K562 (cell line): ENCODE results near the gene SMARCC1. TPM values are rescaled to one million over a fixed set of nuclear protein-coding genes. Genes with fewer than 3 reads are reported as not detected.

Source experiments
- ATAC-seq: fragments of 200-7000 bp; cut with Tn5 transposase; 3 replicates; pipeline ENCODE4 v1.9.1; 2020; ENCODE audit warnings: moderate library complexity
- BruUV-seq: library from RNA; stranded (reverse); fragments of 400-500 nt; replicated peaks from 2 replicates; lab custom pipeline; 2021; lab: Mats Ljungman, UMichigan
- CTCF ChIA-PET: fragments of 300-600 bp; formaldehyde crosslinking; extraction: SDS; loops from one replicate; lab custom pipeline; 2021; ENCODE audit warnings: low intra/inter-chr PET ratio; lab: Yijun Ruan, JAX
- POLR2A ChIA-PET: fragments of 300-600, 350-650 bp; sonication (Branson Sonifier 250); formaldehyde crosslinking; extraction: SDS; loops from one replicate; lab custom pipeline; 2021; ENCODE audit warnings: antibody characterized with exemption, inconsistent platforms; lab: Yijun Ruan, JAX
- DNase-seq, 4 experiments: peaks; one replicate each; pipeline versions ENCODE4 v3.0.0 to v3.0.0-alpha.2; 2011 to 2018; ENCODE audit warnings: low spot score in 3 of 4, mixed read lengths in 3 of 4; ENCODE audit errors: extremely low read depth in 1 of 4
- FAIRE-seq: peaks from 2 replicates; lab custom pipeline; 2011; peaks lifted over from hg19 to GRCh38; lab: Jason Lieb, UNC
- H2AFZ ChIP-seq: 2 replicates; pipeline ENCODE4 v1.6.0; 2011; ENCODE audit warnings: low read depth, low read length, control low read depth, inconsistent platforms
- H3K27ac ChIP-seq: fragments of 200-600 bp; 3 replicates; pipeline ENCODE4 v1.8.0; 2011; ENCODE audit warnings: low read depth, mild to moderate bottlenecking, control low read depth, inconsistent platforms, low read length, moderate library complexity, mixed read lengths; ENCODE audit errors: extremely low read depth
- H3K27me3 ChIP-seq, 2 experiments: fragments of 300-600 bp in 1 of 2; 2 replicates in 1 of 2; 3 replicates in 1 of 2; pipeline versions ENCODE4 v1.6.0 to v1.8.0; 2011; ENCODE audit warnings: inconsistent platforms in 2 of 2, low read length in 2 of 2, mild to moderate bottlenecking in 1 of 2, mixed read lengths in 1 of 2, moderate library complexity in 1 of 2; ENCODE audit not compliant: control insufficient read depth in 2 of 2, insufficient read depth in 2 of 2
- H3K36me3 ChIP-seq: fragments of 300-600 bp; 3 replicates; pipeline ENCODE4 v1.8.0; 2011; ENCODE audit warnings: mild to moderate bottlenecking, low read length, inconsistent platforms; ENCODE audit not compliant: control insufficient read depth, insufficient read depth
- H3K4me1 ChIP-seq, 2 experiments: fragments of 200-600 bp in 1 of 2; replicated peaks in 1 of 2; 2 replicates in 1 of 2; 3 replicates in 1 of 2; pipeline versions ENCODE4 v1.5.1 to v1.8.0; 2011; ENCODE audit warnings: inconsistent platforms in 2 of 2, low read length in 2 of 2, mild to moderate bottlenecking in 1 of 2, mixed read lengths in 1 of 2, moderate library complexity in 1 of 2; ENCODE audit not compliant: control insufficient read depth in 2 of 2, insufficient read depth in 2 of 2
- H3K4me2 ChIP-seq: 2 replicates; pipeline ENCODE4 v1.6.1; 2011; ENCODE audit warnings: low read length, control low read depth, inconsistent platforms, mixed read lengths; ENCODE audit not compliant: insufficient read depth
- H3K4me3 ChIP-seq: fragments of 200-600 bp; sonication (generic), shearing (Covaris generic); 2 replicates; pipeline ENCODE4 v1.5.1; 2016; ENCODE audit warnings: control low read depth, inconsistent platforms
- H3K79me2 ChIP-seq: fragments of 200-600 bp; 3 replicates; pipeline ENCODE4 v1.8.0; 2011; ENCODE audit warnings: low read length, inconsistent platforms; ENCODE audit not compliant: control insufficient read depth, insufficient read depth
- H3K9ac ChIP-seq, 2 experiments: 2 replicates each; pipeline versions ENCODE4 v1.6.0 to v1.6.1; 2011; ENCODE audit warnings: low read depth in 2 of 2, low read length in 2 of 2, control low read depth in 1 of 2, inconsistent platforms in 1 of 2, mild to moderate bottlenecking in 1 of 2, mixed read lengths in 1 of 2; ENCODE audit not compliant: insufficient read depth in 1 of 2
- H3K9me1 ChIP-seq: one replicate; pipeline ENCODE4 v1.6.0; 2011; ENCODE audit warnings: inconsistent platforms, mild to moderate bottlenecking, low read length, moderate library complexity; ENCODE audit not compliant: control insufficient read depth, insufficient read depth
- H3K9me3 ChIP-seq: replicated peaks from 2 replicates; pipeline ENCODE4 v1.5.1; 2011; ENCODE audit warnings: low read depth, low read length, inconsistent platforms; ENCODE audit not compliant: control insufficient read depth, insufficient read depth
- H4K20me1 ChIP-seq: replicated peaks from 2 replicates; pipeline ENCODE4 v1.6.1; 2011; ENCODE audit warnings: low read length, inconsistent platforms, mixed read lengths; ENCODE audit not compliant: control insufficient read depth, insufficient read depth
- CHCHD3 ChIP-seq: fragments of 250-450 bp; sonication (Bioruptor Pico); IDR thresholded peaks from 2 replicates; pipeline ENCODE4 v2.1.2; 2022; ENCODE audit warnings: mild to moderate bottlenecking
- GTF2E2 ChIP-seq: fragments of 200-800 bp; sonication (Bioruptor generic); IDR thresholded peaks from 2 replicates; pipeline ENCODE4 v1.6.1; 2016; ENCODE audit warnings: missing genetic modification characterization, missing compliant biosample characterization
- ILF3 ChIP-seq: fragments of 450-650 bp; IDR thresholded peaks from 2 replicates; pipeline ENCODE4 v1.6.1; 2018; ENCODE audit warnings: antibody characterized with exemption, mild to moderate bottlenecking, moderate library complexity, borderline replicate concordance
- KAT7 ChIP-seq: sonication (generic); formaldehyde crosslinking; IDR thresholded peaks from 2 replicates; pipeline ENCODE4 v1.8.0; 2022; ENCODE audit warnings: missing genetic modification reagents, mild to moderate bottlenecking, borderline replicate concordance
- NFE2L1 ChIP-seq: fragments of 450-650 bp; IDR thresholded peaks from 2 replicates; pipeline ENCODE4 v1.6.1; 2016; ENCODE audit warnings: missing genetic modification characterization, low read depth, mild to moderate bottlenecking, missing compliant biosample characterization, moderate library complexity, borderline replicate concordance
- PHF8 ChIP-seq: fragments of 200-600 bp; sonication (generic); IDR thresholded peaks from 2 replicates; pipeline ENCODE4 v1.6.1; 2012; ENCODE audit warnings: mixed run types, mild to moderate bottlenecking, inconsistent platforms, low read length, moderate library complexity, borderline replicate concordance
- SAP30 ChIP-seq: fragments of 200-600 bp; sonication (generic); IDR thresholded peaks from 2 replicates; pipeline ENCODE4 v1.6.1; 2012; ENCODE audit warnings: borderline replicate concordance, low read depth, mild to moderate bottlenecking, moderate library complexity, low read length, control low read depth, inconsistent platforms; ENCODE audit not compliant: insufficient read depth, poor library complexity, severe bottlenecking
- SNIP1 ChIP-seq: fragments of 450-650 bp; IDR thresholded peaks from 2 replicates; pipeline ENCODE4 v1.7.1; 2017; ENCODE audit warnings: low read depth, mild to moderate bottlenecking
- SP1 ChIP-seq: sonication (generic); formaldehyde crosslinking; IDR thresholded peaks from 2 replicates; pipeline ENCODE4 v1.8.1; 2022; ENCODE audit warnings: mild to moderate bottlenecking, missing genetic modification reagents
- TCFL5 ChIP-seq: fragments of 250-450 bp; sonication (Bioruptor Pico); conservative IDR thresholded peaks from 2 replicates; pipeline ENCODE4 v1.6.1; 2021; ENCODE audit warnings: mild to moderate bottlenecking, moderate library complexity, matching md5 sums
- ZFX ChIP-seq: sonication (generic); formaldehyde crosslinking; IDR thresholded peaks from 2 replicates; pipeline ENCODE4 v1.8.0; 2022; ENCODE audit warnings: mild to moderate bottlenecking, missing genetic modification reagents, moderate library complexity
- ZNF384 ChIP-seq: IDR thresholded peaks from 2 replicates; pipeline ENCODE4 v1.6.1; 2012; ENCODE audit warnings: low read depth, low read length, improper control_type of control experiment
- ZZZ3 ChIP-seq: fragments of 450-650 bp; IDR thresholded peaks from 2 replicates; pipeline ENCODE4 v1.6.1; 2016; ENCODE audit warnings: antibody characterized with exemption, mild to moderate bottlenecking, moderate library complexity
- WGBS: fragments of 100-300 bp; shearing (Covaris generic); methylation state at CpG from one replicate; pipeline ENCODE4 v1.1.6; 2016; ENCODE audit warnings: low coverage, mixed read lengths; ENCODE audit not compliant: insufficient coverage; ENCODE audit errors: missing lambda C conversion rate; 5-methylcytosine and 5-hydroxymethylcytosine counted together
- in situ Hi-C: fragments of 300-500 bp; cut with MboI; formaldehyde crosslinking; loops from 4 replicates; pipeline ENCODE4 v1.15.0; 2018; ENCODE audit warnings: inconsistent platforms, mixed read lengths
- intact Hi-C: fragments of 100-400 bp; cut with micrococcal nuclease; formaldehyde crosslinking; loops from 2 replicates; pipeline ENCODE4 v1.14.2; 2022
- polyA plus RNA-seq, 8 experiments: library from polyadenylated mRNA; depleted of rRNA in 4 of 8; stranded (reverse) in 5 of 8; unstranded in 3 of 8; fragments of >200 nt; fragmentation: Nextera tagmentation in 2 of 8; fragmentation: Illumina TruSeq in 1 of 8; extraction: Ambion mirVana in 2 of 8; extraction: Trizol in 1 of 8; gene quantifications; 2 replicates each; pipeline versions ENCODE4 v1.2.1 to v1.2.3, GENCODE V29; 2011 to 2014; ENCODE audit warnings: inconsistent platforms in 1 of 8, missing spikeins in 1 of 8
- total RNA-seq, 7 experiments: library from RNA; depleted of rRNA in 6 of 7; stranded (reverse); fragments of >200 nt in 6 of 7; fragmentation: Illumina TruSeq in 2 of 7; extraction: Trizol in 2 of 7; gene quantifications; 2 replicates each; pipeline versions ENCODE4 v1.2.1 to v1.2.3, GENCODE V29; 2011 to 2021; ENCODE audit warnings: low replicate concordance in 1 of 7
- TF ChIP-seq, protein P1 (sequence below), 2 experiments: fragments of 250-450 bp in 1 of 2; fragments of 450-650 bp in 1 of 2; sonication (Bioruptor Pico) in 1 of 2; IDR thresholded peaks; 2 replicates each; pipeline versions ENCODE4 v1.6.1 to v1.8.0; 2016 to 2021; ENCODE audit warnings: mild to moderate bottlenecking in 2 of 2, moderate library complexity in 2 of 2, missing compliant biosample characterization in 1 of 2, missing genetic modification characterization in 1 of 2
- TF ChIP-seq, protein P2 (sequence below): fragments of 200-800 bp; sonication (Bioruptor generic); IDR thresholded peaks from 2 replicates; pipeline ENCODE4 v1.6.1; 2017; ENCODE audit warnings: missing genetic modification characterization, missing compliant biosample characterization
- TF ChIP-seq, protein P3 (sequence below): conservative IDR thresholded peaks from 2 replicates; pipeline ENCODE4 v1.6.1; 2011; ENCODE audit warnings: low read depth, mild to moderate bottlenecking, low read length; ENCODE audit not compliant: control insufficient read depth
- TF ChIP-seq, protein P4 (sequence below): sonication (generic); formaldehyde crosslinking; IDR thresholded peaks from 2 replicates; pipeline ENCODE4 v1.8.1; 2023; ENCODE audit warnings: mild to moderate bottlenecking, missing genetic modification reagents, moderate library complexity

The SMARCC1 gene
- total and polyA plus RNA-seq, 9 of the 15 experiments (the other 6 are each of a cell fraction or from before 2014, with no cell fraction given) = 20.7 to 199 (median 66.0) TPM

DNA sequence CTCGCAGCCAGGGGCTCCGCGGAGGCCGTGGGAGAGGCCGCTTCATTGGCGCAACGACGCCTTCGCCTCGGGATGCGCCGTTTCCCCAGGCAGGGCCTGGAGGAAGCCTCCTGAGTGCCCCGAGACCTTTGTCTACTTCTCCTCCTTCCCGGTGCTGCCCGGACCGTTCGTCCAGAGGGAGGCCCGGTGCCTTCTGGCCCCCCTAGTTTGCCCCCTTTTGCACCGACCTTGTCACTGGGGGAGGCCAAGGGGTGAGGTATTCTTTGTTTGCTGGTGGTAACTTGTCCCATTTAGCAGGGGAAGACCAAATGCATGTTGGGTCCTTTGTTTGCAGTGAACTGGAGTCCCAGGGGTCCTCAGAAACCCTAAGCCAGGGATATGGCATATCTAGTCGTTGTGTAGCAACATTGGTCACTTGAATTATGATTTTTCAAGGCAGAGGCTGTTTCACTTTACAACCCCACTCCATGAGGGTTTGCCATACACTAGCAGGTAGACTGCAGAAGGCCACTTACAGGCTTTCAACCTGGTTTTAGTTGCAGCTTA lies 21.9 kb upstream of the SMARCC1 start:
- Histone ChIP-seq H3K27ac (peak overlapping the region; percentile 86), H3K27me3 (no peaks in the 10 kb centered on the region), H2AFZ (peak overlapping the region; percentile 100), H4K20me1 (no peaks in the 10 kb centered on the region), H3K4me3 (peak overlapping the region; percentile 98), H3K4me1 (peaks cover 9 to 12% of the 10 kb centered on the region in 2 experiments; a peak in 4 of 5 replicates), H3K36me3 (0 out of 3 replicates have a peak, but pooled peaks cover 5% of the 10 kb centered on the region), H3K9me1 (no peaks in the 10 kb centered on the region), H3K4me2 (peak overlapping the region; percentile 94), H3K79me2 (peaks cover 21% of the 10 kb centered on the region), H3K9ac (peak overlapping the region; percentile 88 to 98), H3K9me3 (no peaks in the 10 kb centered on the region)
- intact Hi-C loops (loop anchor here (2.0 kb wide), 1 partner anchor 21 kb away; no protein-coding TSS in a partner anchor), in situ Hi-C loops (no loop called here)
- POLR2A ChIA-PET = interaction anchor here (0.7 to 1.6 kb wide), 2 partner anchors 12 to 322 kb away, joined by 3 to 10 read pairs; no protein-coding TSS in a partner anchor
- under 1% methylated on average over 14 of the region's 20 CpGs for WGBS
- CTCF ChIA-PET = interaction anchor here (0.6 kb wide), 1 partner anchor 22 kb away, joined by 3 read pairs; no protein-coding TSS in a partner anchor
- ATAC-seq (no peak), DNase-seq (peak in 1 of 4 experiments; percentile 29), FAIRE-seq (no peak)
- no TSS peak for BruUV-seq
- TF ChIP-seq, protein P1, sequence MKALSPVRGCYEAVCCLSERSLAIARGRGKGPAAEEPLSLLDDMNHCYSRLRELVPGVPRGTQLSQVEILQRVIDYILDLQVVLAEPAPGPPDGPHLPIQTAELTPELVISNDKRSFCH (CRISPR knock-in tag; IDR thresholded peaks at IDR 0.05) = no peak
- TF ChIP-seq, protein P1 (tag; IDR thresholded peaks at IDR 0.05) = no peak
- no peak for TF ChIP-seq TCFL5 (CRISPR knock-in tag)
- no peak for TF ChIP-seq CHCHD3 (CRISPR knock-in tag)
- TF ChIP-seq, protein P2, sequence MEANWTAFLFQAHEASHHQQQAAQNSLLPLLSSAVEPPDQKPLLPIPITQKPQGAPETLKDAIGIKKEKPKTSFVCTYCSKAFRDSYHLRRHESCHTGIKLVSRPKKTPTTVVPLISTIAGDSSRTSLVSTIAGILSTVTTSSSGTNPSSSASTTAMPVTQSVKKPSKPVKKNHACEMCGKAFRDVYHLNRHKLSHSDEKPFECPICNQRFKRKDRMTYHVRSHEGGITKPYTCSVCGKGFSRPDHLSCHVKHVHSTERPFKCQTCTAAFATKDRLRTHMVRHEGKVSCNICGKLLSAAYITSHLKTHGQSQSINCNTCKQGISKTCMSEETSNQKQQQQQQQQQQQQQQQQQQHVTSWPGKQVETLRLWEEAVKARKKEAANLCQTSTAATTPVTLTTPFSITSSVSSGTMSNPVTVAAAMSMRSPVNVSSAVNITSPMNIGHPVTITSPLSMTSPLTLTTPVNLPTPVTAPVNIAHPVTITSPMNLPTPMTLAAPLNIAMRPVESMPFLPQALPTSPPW (CRISPR knock-in tag) = no peak
- no peak for TF ChIP-seq ZZZ3
- peak; percentile 6; the same call in 1 of the 2 replicates for TF ChIP-seq PHF8
- TF ChIP-seq GTF2E2 (tag) = no peak
- no peak for TF ChIP-seq NFE2L1 (tag)
- peak; percentile 47; the same call in 1 of the 2 replicates for TF ChIP-seq SP1 (CRISPR knock-in tag)
- TF ChIP-seq ZNF384 = no peak
- peak; percentile 24 for TF ChIP-seq KAT7
- TF ChIP-seq ZFX (CRISPR knock-in tag) = peak; percentile 86
- no peak for TF ChIP-seq ILF3
- TF ChIP-seq, protein P3, sequence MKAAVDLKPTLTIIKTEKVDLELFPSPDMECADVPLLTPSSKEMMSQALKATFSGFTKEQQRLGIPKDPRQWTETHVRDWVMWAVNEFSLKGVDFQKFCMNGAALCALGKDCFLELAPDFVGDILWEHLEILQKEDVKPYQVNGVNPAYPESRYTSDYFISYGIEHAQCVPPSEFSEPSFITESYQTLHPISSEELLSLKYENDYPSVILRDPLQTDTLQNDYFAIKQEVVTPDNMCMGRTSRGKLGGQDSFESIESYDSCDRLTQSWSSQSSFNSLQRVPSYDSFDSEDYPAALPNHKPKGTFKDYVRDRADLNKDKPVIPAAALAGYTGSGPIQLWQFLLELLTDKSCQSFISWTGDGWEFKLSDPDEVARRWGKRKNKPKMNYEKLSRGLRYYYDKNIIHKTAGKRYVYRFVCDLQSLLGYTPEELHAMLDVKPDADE = no peak
- peak; percentile 49 for TF ChIP-seq SAP30
- TF ChIP-seq SNIP1 = no peak
- TF ChIP-seq, protein P4, sequence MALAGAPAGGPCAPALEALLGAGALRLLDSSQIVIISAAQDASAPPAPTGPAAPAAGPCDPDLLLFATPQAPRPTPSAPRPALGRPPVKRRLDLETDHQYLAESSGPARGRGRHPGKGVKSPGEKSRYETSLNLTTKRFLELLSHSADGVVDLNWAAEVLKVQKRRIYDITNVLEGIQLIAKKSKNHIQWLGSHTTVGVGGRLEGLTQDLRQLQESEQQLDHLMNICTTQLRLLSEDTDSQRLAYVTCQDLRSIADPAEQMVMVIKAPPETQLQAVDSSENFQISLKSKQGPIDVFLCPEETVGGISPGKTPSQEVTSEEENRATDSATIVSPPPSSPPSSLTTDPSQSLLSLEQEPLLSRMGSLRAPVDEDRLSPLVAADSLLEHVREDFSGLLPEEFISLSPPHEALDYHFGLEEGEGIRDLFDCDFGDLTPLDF (CRISPR knock-in tag) = no peak
